ENCODE results near the gene TEX29. TPM values are rescaled to one million over a fixed set of nuclear protein-coding genes. Genes with fewer than 3 reads are reported as not detected.

The TEX29 gene
- total and polyA plus RNA-seq, 9 of the 15 experiments (the other 6 are each of a cell fraction or from before 2014, with no cell fraction given), result 0.11 TPM; not detected in 7

GRCh38 chr13:111280681-111281585 is 39.5 kb upstream of the TEX29 start (continued):
- TF ChIP-seq ZNF609 (CRISPR knock-in tag; IDR thresholded peaks at IDR 0.05; ENCODE audit: borderline replicate concordance), result no peak
- TF ChIP-seq, protein P1, sequence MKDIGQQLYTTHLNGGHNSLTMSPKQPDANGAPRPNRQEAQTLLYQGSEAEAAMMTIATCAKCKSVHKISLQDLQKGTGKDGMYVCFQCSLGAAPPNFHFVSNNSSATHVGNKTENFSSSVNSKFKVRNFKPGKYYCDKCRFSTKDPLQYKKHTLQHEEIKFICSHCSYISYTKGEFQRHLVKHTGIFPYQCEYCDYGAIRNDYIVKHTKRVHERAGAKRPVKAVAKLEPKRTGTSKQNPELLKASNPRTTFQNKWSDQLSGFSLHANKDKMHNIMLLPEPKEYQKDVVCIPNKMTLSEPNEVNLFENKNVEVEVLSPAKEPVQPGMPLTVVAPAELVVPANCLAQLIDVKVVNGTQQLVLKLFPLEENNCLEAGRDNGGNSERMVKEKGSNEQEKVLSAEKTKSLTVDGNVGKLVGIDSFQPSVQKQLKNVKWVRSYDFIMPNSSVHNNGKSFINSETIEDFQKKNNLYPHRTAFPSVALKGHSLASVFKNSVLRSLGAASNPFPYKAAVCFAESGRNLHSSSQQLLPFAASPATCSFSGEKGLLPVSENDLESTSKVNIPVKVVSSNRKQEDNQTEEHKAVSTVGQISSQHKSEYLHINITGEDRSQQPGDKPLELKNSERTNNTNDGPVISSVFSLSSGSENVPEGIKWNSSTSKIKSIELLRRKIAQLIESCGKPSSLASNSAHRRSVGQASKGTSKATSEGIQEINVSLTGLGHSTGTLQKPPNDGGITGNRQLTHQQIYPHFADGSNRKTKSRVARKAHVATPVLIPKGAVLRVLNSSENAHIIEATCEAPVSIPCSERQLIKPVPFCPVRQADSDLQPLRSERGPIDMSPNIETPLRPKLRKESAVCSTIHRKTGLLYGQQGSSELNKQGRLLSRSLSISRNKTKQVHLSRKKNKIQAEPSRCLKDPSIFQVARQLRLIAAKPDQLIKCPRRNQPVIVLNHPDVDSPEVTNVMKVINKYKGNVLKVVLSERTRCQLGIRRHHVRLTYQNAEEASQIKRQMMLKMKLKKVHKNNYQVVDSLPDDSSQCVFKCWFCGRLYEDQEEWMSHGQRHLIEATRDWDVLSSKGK (CRISPR knock-in tag; IDR thresholded peaks at IDR 0.05), result no peak
- no peak for TF ChIP-seq SREBF1 (IDR thresholded peaks at IDR 0.05; ENCODE audit: borderline replicate concordance, low read depth, low read length)

All from K562 (cell line).